ENCODE data around the gene DHX36. TPM values are rescaled to one million over a fixed set of nuclear protein-coding genes. Genes with fewer than 3 reads are reported as not detected.

Gene DHX36
- total RNA-seq, 1 donor from 2014 or later: 52.3 TPM

GRCh38 chr3:154243353-154243752, 80.9 kb downstream of the DHX36 start:
- H3K4me1 ChIP-seq: peaks cover 17% of the 10 kb centered on the region
- no peaks in the 10 kb centered on the region for H3K27me3 ChIP-seq
- peak overlapping the region; percentile 51 for H3K27ac ChIP-seq
- no peaks in the 10 kb centered on the region for H3K36me3 ChIP-seq
- no peak overlapping the region for H3K4me3 ChIP-seq
- DNase-seq (ENCODE audit: extremely low spot score in 2 of 2): no peak
- H3K9me3 ChIP-seq: no peaks in the 10 kb centered on the region
- TF ChIP-seq, protein P1, sequence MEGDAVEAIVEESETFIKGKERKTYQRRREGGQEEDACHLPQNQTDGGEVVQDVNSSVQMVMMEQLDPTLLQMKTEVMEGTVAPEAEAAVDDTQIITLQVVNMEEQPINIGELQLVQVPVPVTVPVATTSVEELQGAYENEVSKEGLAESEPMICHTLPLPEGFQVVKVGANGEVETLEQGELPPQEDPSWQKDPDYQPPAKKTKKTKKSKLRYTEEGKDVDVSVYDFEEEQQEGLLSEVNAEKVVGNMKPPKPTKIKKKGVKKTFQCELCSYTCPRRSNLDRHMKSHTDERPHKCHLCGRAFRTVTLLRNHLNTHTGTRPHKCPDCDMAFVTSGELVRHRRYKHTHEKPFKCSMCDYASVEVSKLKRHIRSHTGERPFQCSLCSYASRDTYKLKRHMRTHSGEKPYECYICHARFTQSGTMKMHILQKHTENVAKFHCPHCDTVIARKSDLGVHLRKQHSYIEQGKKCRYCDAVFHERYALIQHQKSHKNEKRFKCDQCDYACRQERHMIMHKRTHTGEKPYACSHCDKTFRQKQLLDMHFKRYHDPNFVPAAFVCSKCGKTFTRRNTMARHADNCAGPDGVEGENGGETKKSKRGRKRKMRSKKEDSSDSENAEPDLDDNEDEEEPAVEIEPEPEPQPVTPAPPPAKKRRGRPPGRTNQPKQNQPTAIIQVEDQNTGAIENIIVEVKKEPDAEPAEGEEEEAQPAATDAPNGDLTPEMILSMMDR (IDR thresholded peaks at IDR 0.05): no peak
- peak in 1 of 2 donors; percentile 73 for TF ChIP-seq POLR2AphosphoS5 (IDR thresholded peaks at IDR 0.05; ENCODE audit: insufficient read depth in 1 of 2, low read depth in 1 of 2)
- intact Hi-C loops (cut with DNase I): no loop called here

DNA sequence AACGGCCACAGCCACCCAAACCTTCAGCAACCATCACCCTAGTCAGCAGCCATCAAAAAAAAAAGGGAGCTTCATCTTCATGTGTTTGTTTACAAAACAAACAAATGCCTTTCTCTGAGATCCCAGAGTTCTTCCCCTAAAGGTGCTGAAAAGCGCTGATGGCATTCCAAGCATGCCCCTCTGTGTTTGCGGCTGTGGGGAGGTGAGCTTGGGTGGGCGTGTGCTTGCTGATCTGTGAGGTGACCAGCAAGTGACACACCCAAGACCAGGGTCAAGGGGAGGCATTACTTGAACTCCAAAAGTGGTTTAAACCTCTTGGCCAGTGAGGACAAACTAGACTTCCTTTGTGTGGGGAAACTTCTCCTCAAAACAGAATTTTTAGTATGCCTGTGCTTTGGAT, 81.5 kb downstream of the DHX36 start:
- TF ChIP-seq POLR2AphosphoS5 (IDR thresholded peaks at IDR 0.05; ENCODE audit: insufficient read depth in 1 of 2, low read depth in 1 of 2) (no peak), POLR2A (IDR thresholded peaks at IDR 0.05) (no peak)
- TF ChIP-seq, protein P1 (IDR thresholded peaks at IDR 0.05): no peak
- Histone ChIP-seq H3K27me3 (no peaks in the 10 kb centered on the region), H3K4me1 (peaks cover 17% of the 10 kb centered on the region)

DNA sequence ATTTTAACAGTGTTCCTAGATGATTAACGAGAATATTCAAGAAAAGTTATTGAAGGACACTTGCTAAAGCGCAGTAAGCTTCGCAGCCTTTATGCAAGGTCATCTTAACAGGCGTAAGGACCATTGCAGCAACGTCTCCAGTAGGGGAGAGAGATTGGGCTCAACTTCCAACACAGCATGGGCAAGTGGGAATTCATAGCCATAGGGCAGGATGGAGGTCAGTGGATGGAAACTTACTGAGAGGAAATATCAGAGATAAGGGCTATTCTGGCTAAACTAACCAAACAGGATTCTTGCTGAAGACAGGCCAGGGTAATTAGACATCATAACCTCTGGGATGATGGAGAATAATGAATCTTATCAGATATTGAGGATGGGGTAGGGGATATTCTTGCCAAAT, 82.8 kb downstream of the DHX36 start:
- Histone ChIP-seq H3K27me3 (no peaks in the 10 kb centered on the region), H3K4me1 (peaks cover 17% of the 10 kb centered on the region), H3K36me3 (no peaks in the 10 kb centered on the region), H3K4me3 (no peak overlapping the region), H3K9me3 (no peaks in the 10 kb centered on the region), H3K27ac (no peak overlapping the region)
- no peak for DNase-seq (ENCODE audit: extremely low spot score in 2 of 2)
- TF ChIP-seq POLR2A (IDR thresholded peaks at IDR 0.05) (no peak), POLR2AphosphoS5 (IDR thresholded peaks at IDR 0.05; ENCODE audit: insufficient read depth in 1 of 2, low read depth in 1 of 2) (no peak)
- TF ChIP-seq, protein P1 (IDR thresholded peaks at IDR 0.05): no peak
- intact Hi-C loops (cut with DNase I): no loop called here

More for the DNA sequence above, 81.5 kb downstream of the DHX36 start:
- Histone ChIP-seq H3K9me3 (no peaks in the 10 kb centered on the region), H3K27ac (peak overlapping the region; percentile 51), H3K36me3 (no peaks in the 10 kb centered on the region), H3K4me3 (no peak overlapping the region)
- intact Hi-C loops (cut with DNase I): no loop called here
- DNase-seq (ENCODE audit: extremely low spot score in 2 of 2): no peak

- DNase-seq (ENCODE audit: extremely low spot score in 2 of 2): no peak
- H3K27ac ChIP-seq: no peak overlapping the region
- peaks cover 17% of the 10 kb centered on the region for H3K4me1 ChIP-seq
- no peaks in the 10 kb centered on the region for H3K36me3 ChIP-seq
- intact Hi-C loops (cut with DNase I): no loop called here
- no peaks in the 10 kb centered on the region for H3K27me3 ChIP-seq
- H3K4me3 ChIP-seq: no peak overlapping the region
- no peak for TF ChIP-seq POLR2A (IDR thresholded peaks at IDR 0.05)
- no peak for TF ChIP-seq POLR2AphosphoS5 (IDR thresholded peaks at IDR 0.05; ENCODE audit: insufficient read depth in 1 of 2, low read depth in 1 of 2)
- TF ChIP-seq, protein P1 (IDR thresholded peaks at IDR 0.05): no peak
- no peaks in the 10 kb centered on the region for H3K9me3 ChIP-seq
Observed at GRCh38 chr3:154240235-154240634, 84.1 kb downstream of the DHX36 start.

GRCh38 chr3:154236331-154236730, 88.0 kb downstream of the DHX36 start:
- H3K36me3 ChIP-seq: no peaks in the 10 kb centered on the region
- TF ChIP-seq POLR2A (IDR thresholded peaks at IDR 0.05) (no peak), POLR2AphosphoS5 (IDR thresholded peaks at IDR 0.05; ENCODE audit: insufficient read depth in 1 of 2, low read depth in 1 of 2) (no peak)
- TF ChIP-seq, protein P1 (IDR thresholded peaks at IDR 0.05): no peak
- no peaks in the 10 kb centered on the region for H3K9me3 ChIP-seq
- intact Hi-C loops (cut with DNase I): no loop called here
- no peak overlapping the region for H3K27ac ChIP-seq
- no peak for DNase-seq (ENCODE audit: extremely low spot score in 2 of 2)
- no peaks in the 10 kb centered on the region for H3K27me3 ChIP-seq
- no peak overlapping the region for H3K4me3 ChIP-seq
- H3K4me1 ChIP-seq: no peaks in the 10 kb centered on the region

All from vagina (tissue), 2 donors.